OCI-LY1 (cell line): Measurements from ENCODE around the gene CHN1.

Experiments
- H2AFZ ChIP-seq: fragments of 200-600 bp; sonication (generic), shearing (Covaris generic); 2 replicates; pipeline ENCODE4 v1.6.0; 2014; ENCODE audit warnings: antibody characterized with exemption, mild to moderate bottlenecking, low read length
- H3F3A ChIP-seq: fragments of 200-600 bp; sonication (generic), shearing (Covaris generic); 2 replicates; pipeline ENCODE4 v1.6.0; 2014; ENCODE audit warnings: mild to moderate bottlenecking, antibody characterized with exemption, low read length, moderate library complexity; ENCODE audit not compliant: insufficient read depth
- H3K27ac ChIP-seq: fragments of 200-600 bp; sonication (generic); 2 replicates; pipeline ENCODE4 v1.5.1; 2014; ENCODE audit warnings: low read length, mixed run types, mild to moderate bottlenecking, low read depth; ENCODE audit not compliant: poor library complexity, severe bottlenecking
- H3K27me3 ChIP-seq: fragments of 200-600 bp; sonication (generic); 2 replicates; pipeline ENCODE4 v1.6.0; 2014; ENCODE audit warnings: antibody characterized with exemption, mild to moderate bottlenecking, low read length, moderate library complexity; ENCODE audit not compliant: insufficient read depth
- H3K36me3 ChIP-seq: fragments of 200-600 bp; sonication (generic); 2 replicates; pipeline ENCODE4 v1.6.1; 2014; ENCODE audit warnings: mild to moderate bottlenecking, antibody characterized with exemption, low read length, moderate library complexity, mixed read lengths; ENCODE audit not compliant: insufficient read depth
- H3K4me1 ChIP-seq: fragments of 200-600 bp; sonication (generic); 2 replicates; pipeline ENCODE4 v1.5.1; 2014; ENCODE audit warnings: mild to moderate bottlenecking, low read length, moderate library complexity; ENCODE audit not compliant: insufficient read depth, severe bottlenecking
- H3K4me2 ChIP-seq: fragments of 200-600 bp; sonication (generic), shearing (Covaris generic); 2 replicates; pipeline ENCODE4 v1.6.1; 2014; ENCODE audit warnings: low read length
- H3K4me3 ChIP-seq: fragments of 200-600 bp; sonication (generic); 2 replicates; pipeline ENCODE4 v1.5.1; 2014; ENCODE audit warnings: low read length, low read depth, mild to moderate bottlenecking, mixed read lengths; ENCODE audit not compliant: poor library complexity, severe bottlenecking
- H3K79me2 ChIP-seq: fragments of 200-600 bp; shearing (Covaris generic); 2 replicates; pipeline ENCODE4 v1.6.1; 2016; ENCODE audit warnings: mixed run types, low read length, mixed read lengths; ENCODE audit not compliant: insufficient read depth
- H3K9ac ChIP-seq: fragments of 200-600 bp; sonication (generic), shearing (Covaris generic); 2 replicates; pipeline ENCODE4 v1.6.1; 2014; ENCODE audit warnings: mild to moderate bottlenecking, low read length, mixed read lengths
- H3K9me2 ChIP-seq: fragments of 200-600 bp; sonication (generic), shearing (Covaris generic); 2 replicates; pipeline ENCODE4 v1.6.1; 2014; ENCODE audit warnings: low read depth, mild to moderate bottlenecking, low read length, mixed read lengths
- H3K9me3 ChIP-seq: fragments of 200-600 bp; shearing (Covaris generic); 2 replicates; pipeline ENCODE4 v1.6.1; 2014; ENCODE audit warnings: low read length, mixed read lengths
- H4K20me1 ChIP-seq: fragments of 200-600 bp; sonication (generic), shearing (Covaris generic); 2 replicates; pipeline ENCODE4 v1.6.0; 2016; ENCODE audit warnings: mild to moderate bottlenecking, low read length; ENCODE audit not compliant: insufficient read depth
- CTCF ChIP-seq: fragments of 200-600 bp; sonication (generic), shearing (Covaris generic); IDR thresholded peaks from 2 replicates; pipeline ENCODE4 v1.5.1; 2017; ENCODE audit warnings: mild to moderate bottlenecking, antibody characterized with exemption, low read length, moderate library complexity, mixed read lengths
- EZH2 ChIP-seq: fragments of 200-600 bp; sonication (generic), shearing (Covaris generic); IDR thresholded peaks from 2 replicates; pipeline ENCODE4 v1.8.0; 2017; ENCODE audit warnings: borderline replicate concordance, mixed run types, mild to moderate bottlenecking, antibody characterized with exemption, low read length, moderate library complexity, mixed read lengths

CHN1 gene

GRCh38 chr2:174765576-174765975, 239.6 kb downstream of the CHN1 start:
- no peaks in the 10 kb centered on the region for H3K27me3 ChIP-seq
- H3K27ac ChIP-seq, result no peak overlapping the region
- no peaks in the 10 kb centered on the region for H4K20me1 ChIP-seq
- no peak overlapping the region for H2AFZ ChIP-seq
- H3K4me1 ChIP-seq, result peaks cover 9% of the 10 kb centered on the region
- H3K4me2 ChIP-seq, result no peak overlapping the region
- H3F3A ChIP-seq, result no peaks in the 10 kb centered on the region
- no peak overlapping the region for H3K4me3 ChIP-seq
- no peak overlapping the region for H3K9ac ChIP-seq
- H3K9me2 ChIP-seq, result no peaks in the 10 kb centered on the region
- TF ChIP-seq CTCF (no peak), EZH2 (no peak)
- H3K79me2 ChIP-seq, result no peaks in the 10 kb centered on the region
- H3K9me3 ChIP-seq, result no peaks in the 10 kb centered on the region
- H3K36me3 ChIP-seq, result no peaks in the 10 kb centered on the region

GRCh38 chr2:174764280-174765255, 240.6 kb downstream of the CHN1 start, which contains the start of gene CHRNA1:
Gene CHRNA1, minus strand, starts transcription at chr2:174764472. Its CDS starts 78 bp downstream, at chr2:174764394.
- no peaks in the 10 kb centered on the region for H3F3A ChIP-seq
- no peak within 1 kb of the TSS for H3K9ac ChIP-seq
- no peak within 1 kb of the TSS for H2AFZ ChIP-seq

GRCh38 chr2:174763780-174764179, 241.4 kb downstream of the CHN1 start:
- Histone ChIP-seq H3K36me3 (no peaks in the 10 kb centered on the region), H3K9me2 (no peaks in the 10 kb centered on the region), H3K4me2 (no peak overlapping the region), H3K9me3 (no peaks in the 10 kb centered on the region), H3K27ac (no peak overlapping the region), H2AFZ (no peak overlapping the region), H4K20me1 (no peaks in the 10 kb centered on the region), H3F3A (no peaks in the 10 kb centered on the region), H3K79me2 (no peaks in the 10 kb centered on the region), H3K9ac (no peak overlapping the region), H3K4me3 (no peak overlapping the region), H3K27me3 (no peaks in the 10 kb centered on the region), H3K4me1 (peaks cover 9% of the 10 kb centered on the region)
- TF ChIP-seq CTCF (no peak), EZH2 (no peak)

More at GRCh38 chr2:174764280-174765255, 240.6 kb downstream of the CHN1 start, which contains the start of gene CHRNA1:
- H3K4me2 ChIP-seq, result no peak within 1 kb of the TSS
- H3K4me1 ChIP-seq, result peaks cover 9% of the 10 kb centered on the region
- no peaks in the 10 kb centered on the region for H3K9me3 ChIP-seq
- H4K20me1 ChIP-seq, result no peaks in the 10 kb centered on the region
- no peaks in the 10 kb centered on the region for H3K9me2 ChIP-seq
- H3K4me3 ChIP-seq, result no peak within 1 kb of the TSS
- TF ChIP-seq CTCF (no peak), EZH2 (no peak)
- no peaks in the 10 kb centered on the region for H3K36me3 ChIP-seq
- no peaks in the 10 kb centered on the region for H3K79me2 ChIP-seq
- no peak within 1 kb of the TSS for H3K27ac ChIP-seq
- H3K27me3 ChIP-seq, result no peaks in the 10 kb centered on the region
